Activated effector memory CD4-positive, alpha-beta T cell treated with anti-CD3 and anti-CD28 coated beads, Interleukin-2, amount 50 U/mL, for 16 hours (primary cell): ENCODE results near the gene PRKCH.
A peak's percentile ranks its signal among the peaks of the same experiment; 100 is the strongest.
"Not testable (repeated sequence)": the region's sequence is repeated elsewhere in the genome, so short reads cannot be mapped to it uniquely, and the experiment has no call there.

ENCODE experiments used
- DNase-seq: peaks from one replicate; pipeline ENCODE4 v3.0.0-alpha.2; 2020

PRKCH gene

GRCh38 chr14:61308701-61309100, 12.7 kb upstream of the PRKCH start:
- DNase-seq = not testable (repeated sequence)

GRCh38 chr14:61315313-61315712, 6.1 kb upstream of the PRKCH start:
- DNase-seq = no peak

DNA sequence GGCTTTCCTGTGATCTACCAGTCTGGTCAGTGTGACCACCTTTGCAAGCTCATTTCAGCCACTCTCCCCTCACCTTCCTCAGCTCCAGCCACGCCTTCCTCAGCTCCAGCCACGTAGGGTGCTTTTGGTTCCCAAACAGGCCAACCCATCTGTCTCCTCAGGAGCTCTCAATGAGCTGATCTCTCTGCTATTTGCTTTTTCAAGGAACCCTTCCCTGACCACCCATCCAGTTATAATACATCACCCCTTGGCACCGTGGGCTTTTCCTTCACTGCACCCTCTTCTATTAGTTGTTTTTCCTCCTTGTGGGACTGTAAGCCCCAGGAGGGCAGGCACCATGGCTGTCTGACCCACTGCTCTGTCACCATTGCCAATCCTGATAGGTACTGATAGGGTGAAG, 2.3 kb upstream of the PRKCH start:
- DNase-seq = no peak

DNA sequence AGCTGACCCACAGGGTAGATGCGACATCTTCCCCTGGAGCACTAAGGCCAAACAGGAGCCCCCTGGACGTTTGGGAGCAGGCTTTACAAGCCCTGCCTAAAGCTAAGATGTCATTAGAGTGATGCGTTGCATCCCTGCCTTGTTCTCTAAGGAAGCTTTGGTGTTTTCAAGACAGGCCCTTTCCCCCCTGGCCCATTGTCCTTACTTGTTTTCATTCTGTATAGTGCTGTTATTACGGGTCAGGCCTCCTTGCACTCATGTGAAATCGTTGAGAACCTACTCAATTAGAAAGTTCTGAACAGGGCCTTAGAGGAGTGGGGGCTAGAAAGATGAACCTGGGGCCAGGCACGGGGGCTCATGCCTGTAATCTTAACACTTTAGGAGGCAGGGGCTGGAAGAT, 1.7 kb upstream of the PRKCH start:
- DNase-seq = no peak

DNA sequence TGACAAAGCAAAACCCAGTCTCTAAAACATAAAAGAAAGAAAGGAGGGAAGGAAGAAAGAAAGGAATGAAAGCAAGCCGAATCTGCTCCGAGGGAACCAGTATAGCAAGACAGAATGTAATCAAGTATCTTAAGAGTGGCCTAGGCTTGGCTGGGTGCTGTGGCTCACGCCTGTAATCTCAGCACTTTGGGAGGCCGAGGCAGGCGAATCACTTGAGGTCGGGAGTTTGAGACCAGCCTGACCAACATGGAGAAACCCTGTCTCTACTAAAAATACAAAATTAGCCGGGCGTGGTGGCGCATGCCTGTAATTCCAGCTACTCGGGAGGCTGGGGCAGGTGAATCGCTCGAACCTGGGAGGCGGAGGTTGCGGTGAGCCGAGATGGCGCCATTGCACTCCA, 1.2 kb upstream of the PRKCH start:
- not testable (repeated sequence) for DNase-seq

- DNase-seq = no peak
Observed at GRCh38 chr14:61320806-61321384, 484 bp upstream of the PRKCH start.

GRCh38 chr14:61322011-61322798, 826 bp downstream of the PRKCH start:
- peak; percentile 83 for DNase-seq

DNA sequence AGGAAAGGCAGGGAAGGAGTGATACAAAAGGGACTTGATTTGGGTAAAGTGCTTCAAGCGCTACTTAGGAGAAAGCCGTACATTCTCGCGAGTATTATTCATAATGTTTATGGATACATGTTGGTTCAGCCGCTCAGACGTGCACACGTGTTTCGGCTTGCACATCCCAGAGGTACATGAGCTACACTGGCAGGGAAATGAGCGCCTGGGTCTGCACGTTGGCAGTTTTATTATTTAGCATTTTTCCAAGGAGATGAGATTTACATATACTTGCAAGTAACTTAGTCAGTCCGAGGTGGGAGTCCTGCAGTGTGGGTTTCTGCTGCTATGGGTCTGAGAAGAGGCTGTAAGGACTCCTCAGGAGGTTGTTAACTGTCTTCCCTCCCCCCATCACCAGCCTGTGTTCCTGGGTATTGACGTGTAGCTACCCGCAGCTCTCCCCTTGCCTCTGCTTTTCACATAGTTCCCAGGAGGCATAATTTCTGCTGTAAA, 1.5 kb downstream of the PRKCH start:
- DNase-seq = peak; percentile 79

DNA sequence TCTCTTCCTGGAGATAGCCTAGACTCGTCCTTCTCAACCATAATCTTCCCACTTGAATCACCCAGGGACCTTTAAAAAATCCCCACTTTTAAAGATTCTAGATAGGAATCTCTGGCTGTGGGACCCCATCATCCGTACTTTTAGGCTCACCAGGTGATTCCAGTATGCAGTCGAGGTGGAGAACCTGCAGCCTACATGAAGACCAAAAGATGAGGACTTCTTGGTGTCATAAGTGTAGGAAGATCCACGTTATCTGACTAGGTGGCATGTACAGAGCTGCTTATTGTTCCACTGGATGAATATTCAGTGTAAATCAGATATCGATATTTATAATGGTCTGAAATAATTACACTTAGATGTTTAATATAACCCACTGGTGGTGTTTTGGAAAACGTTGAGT, 2.6 kb downstream of the PRKCH start:
- no peak for DNase-seq

GRCh38 chr14:61325166-61325565, 3.8 kb downstream of the PRKCH start:
- DNase-seq = no peak

GRCh38 chr14:61326146-61326545, 4.8 kb downstream of the PRKCH start:
- DNase-seq = no peak

DNA sequence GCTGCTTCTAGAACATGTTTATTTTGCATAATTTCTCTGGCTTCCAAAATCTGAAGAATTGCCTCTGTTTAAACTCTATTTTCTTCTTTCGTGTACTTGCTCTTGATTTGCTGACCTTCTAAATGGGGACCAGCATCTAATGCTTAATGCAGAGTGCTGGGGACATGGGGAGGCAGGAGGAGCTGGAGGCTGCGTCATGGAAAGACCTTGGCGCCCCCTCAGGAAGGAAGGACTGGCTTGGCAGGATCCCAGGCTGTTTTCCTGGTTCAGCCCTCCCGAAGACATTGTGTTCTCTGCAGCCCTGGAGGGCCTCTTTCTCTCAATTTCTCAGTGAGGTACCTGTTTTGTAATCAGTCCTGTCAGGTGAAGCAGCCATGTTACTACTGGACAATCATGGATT, 5.5 kb downstream of the PRKCH start:
- DNase-seq = peak; percentile 81

DNA sequence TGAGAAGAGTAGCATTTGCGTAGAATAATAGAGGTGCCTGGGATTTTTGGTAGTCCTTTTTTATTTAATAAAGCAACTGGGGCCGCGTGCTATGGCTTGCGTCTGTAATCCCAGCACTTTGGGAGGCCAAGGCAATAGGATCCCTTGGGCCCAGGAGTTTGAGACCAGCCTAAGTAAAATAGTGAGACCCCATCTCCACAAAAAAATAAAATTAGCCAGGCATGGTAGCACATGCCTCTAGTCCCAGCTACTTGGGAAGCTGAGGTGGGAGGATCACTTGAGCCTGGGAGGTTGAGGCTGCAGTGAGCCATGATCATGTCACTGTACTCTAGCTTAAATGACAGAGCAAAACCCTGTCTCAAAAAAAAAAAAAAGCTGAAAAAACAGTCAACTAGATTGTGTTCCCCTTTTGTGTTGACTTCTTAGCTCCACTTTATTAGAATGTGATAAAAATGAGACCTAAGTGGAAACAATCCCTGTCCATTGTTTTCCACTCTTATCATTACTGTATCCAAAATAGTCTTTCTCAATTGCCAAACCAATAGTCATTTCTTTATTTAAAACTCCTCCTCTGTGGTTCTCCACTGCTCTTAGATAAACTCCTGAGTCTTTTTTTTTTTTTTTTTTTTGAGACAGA, 7.4 kb downstream of the PRKCH start:
- DNase-seq = no peak

- DNase-seq = no peak
Observed at GRCh38 chr14:61329478-61330051, 8.2 kb downstream of the PRKCH start.

- no peak for DNase-seq
Observed at GRCh38 chr14:61330511-61330910, 9.1 kb downstream of the PRKCH start.

GRCh38 chr14:61331992-61332657, 10.7 kb downstream of the PRKCH start:
- DNase-seq = no peak

DNA sequence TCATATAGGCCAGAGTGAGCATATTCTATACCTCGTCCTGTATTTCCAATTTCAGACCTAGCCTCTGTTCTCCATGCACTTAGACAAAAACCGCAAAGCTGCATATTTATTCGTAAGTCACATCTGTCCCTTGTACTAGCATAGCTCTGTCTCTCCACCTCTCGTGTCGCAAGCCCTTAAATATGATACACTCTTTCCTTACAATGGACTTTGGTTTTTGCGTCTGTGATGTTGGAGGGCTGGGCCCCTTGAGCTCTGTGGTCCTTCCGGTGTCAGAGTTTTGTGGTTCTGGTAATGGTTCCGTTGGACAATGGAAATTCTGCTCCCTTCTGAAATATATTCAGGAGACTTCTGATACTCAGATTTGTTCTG, 11.3 kb downstream of the PRKCH start:
- DNase-seq = no peak

DNA sequence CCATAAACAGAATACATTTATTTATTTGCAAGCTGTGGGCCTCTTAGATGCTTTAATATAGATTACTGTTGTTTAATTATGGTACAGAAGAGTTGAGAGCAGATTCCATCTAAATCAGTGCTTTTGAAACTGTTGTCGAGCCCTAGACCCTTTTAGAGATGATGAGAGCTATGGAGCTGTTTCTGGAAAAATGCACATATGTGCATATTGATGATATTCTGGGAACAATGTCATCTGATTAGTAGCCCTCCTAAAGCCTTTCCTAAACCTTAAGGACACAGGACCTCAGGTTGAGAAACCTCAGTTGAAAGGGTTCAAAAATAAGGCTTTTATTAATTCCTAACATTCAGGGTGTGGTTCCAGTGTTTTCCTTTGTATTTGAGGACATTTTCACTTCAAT, 11.7 kb downstream of the PRKCH start:
- no peak for DNase-seq

- peak; percentile 78 for DNase-seq
Observed at GRCh38 chr14:61334197-61334701, 12.9 kb downstream of the PRKCH start.

- no peak for DNase-seq
Observed at GRCh38 chr14:61335049-61335448, 13.7 kb downstream of the PRKCH start.

DNA sequence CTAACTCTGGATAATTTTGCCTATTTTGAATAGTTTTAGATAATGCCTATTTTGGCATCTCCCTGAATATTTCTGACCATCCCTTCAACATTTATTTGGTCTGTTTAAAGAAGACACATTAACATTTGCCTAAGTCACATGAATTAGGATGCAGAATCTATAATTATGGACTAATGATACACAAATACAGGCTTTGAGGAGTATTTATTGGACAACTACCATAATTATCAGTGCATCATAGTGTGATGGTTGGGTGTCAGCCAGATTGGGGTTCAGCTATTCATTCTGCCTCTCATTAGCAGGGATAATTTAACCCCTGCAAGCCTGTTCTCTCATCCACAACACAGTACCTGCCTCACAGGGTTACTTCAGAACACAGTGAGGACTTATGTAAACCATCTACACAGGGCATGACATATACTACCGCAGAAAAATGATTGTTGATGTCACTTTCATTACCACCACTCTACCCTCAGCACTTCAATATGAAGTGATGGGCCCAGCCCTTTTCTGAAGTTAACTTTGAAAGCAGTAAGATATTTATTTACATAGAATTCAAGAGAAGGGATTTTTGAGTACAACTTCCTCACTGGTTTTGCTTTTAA, 14.4 kb downstream of the PRKCH start:
- no peak for DNase-seq

DNA sequence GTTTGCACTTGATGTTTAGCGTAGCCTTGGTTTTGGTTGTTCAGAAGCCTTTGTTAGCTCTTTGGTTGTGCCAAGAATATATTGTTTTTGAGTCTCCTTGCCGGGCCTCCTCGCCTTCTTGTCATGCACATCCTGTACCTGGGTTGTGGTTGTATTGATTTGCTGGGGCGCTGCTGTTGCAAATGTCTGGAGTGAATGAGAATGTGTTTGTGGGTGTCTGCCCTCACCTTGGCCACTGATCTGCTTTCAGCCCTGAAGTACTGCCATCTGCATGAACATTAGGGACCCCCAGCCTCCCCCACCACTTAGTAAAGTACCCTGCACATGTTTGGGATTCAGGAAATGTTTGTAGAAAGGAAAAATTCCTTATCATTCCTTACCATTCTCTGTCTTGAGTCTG, 16.5 kb downstream of the PRKCH start:
- peak; percentile 86 for DNase-seq

DNA sequence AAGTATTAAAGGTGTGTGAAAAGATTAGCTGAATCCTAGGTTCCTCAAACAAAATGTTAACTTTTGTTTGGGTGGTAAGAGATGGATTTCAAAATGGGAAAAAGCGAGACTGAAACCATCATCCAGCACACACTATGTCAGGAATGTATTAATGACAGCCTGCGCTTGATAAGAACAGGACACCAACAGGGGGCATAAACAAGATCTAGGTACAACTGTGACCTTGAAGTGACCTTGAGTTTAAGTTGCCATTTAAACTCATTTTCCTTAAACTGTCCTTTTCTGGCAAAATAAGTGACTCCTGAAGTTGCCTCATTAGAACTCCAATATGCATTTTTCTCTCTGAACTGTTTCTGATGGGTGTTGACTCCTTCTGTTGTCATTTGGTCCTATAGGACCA, 17.1 kb downstream of the PRKCH start:
- no peak for DNase-seq
